Memory B cell (primary cell): ENCODE data around the gene MTFR1L.

Experiments
- ATAC-seq: fragments of 150-1000 bp; cut with Tn5 transposase; 2 replicates; pipeline ENCODE4 v1.10.0; 2021; ENCODE audit warnings: low read depth, mild to moderate bottlenecking, moderate library complexity
- DNase-seq, 2 donors: peaks; one replicate each; pipeline ENCODE4 v3.0.0; 2022; ENCODE audit warnings: low spot score in 2 of 2
- H3K27ac Mint-ChIP-seq: one replicate; pipeline ENCODE4 v1.8.0; 2022; ENCODE audit warnings: mild to moderate bottlenecking, moderate library complexity, mixed read lengths
- H3K27me3 Mint-ChIP-seq: one replicate; pipeline ENCODE4 v1.8.0; 2022; ENCODE audit warnings: mixed read lengths
- H3K36me3 Mint-ChIP-seq: one replicate; pipeline ENCODE4 v1.8.0; 2022; ENCODE audit warnings: mild to moderate bottlenecking, mixed read lengths
- H3K4me1 Mint-ChIP-seq: one replicate; pipeline ENCODE4 v1.8.0; 2022; ENCODE audit warnings: mixed read lengths
- H3K4me3 Mint-ChIP-seq: one replicate; pipeline ENCODE4 v1.8.0; 2022; ENCODE audit warnings: mild to moderate bottlenecking, moderate library complexity, mixed read lengths
- H3K9me3 Mint-ChIP-seq: one replicate; pipeline ENCODE4 v1.8.0; 2022; ENCODE audit warnings: mixed read lengths

Gene MTFR1L

DNA sequence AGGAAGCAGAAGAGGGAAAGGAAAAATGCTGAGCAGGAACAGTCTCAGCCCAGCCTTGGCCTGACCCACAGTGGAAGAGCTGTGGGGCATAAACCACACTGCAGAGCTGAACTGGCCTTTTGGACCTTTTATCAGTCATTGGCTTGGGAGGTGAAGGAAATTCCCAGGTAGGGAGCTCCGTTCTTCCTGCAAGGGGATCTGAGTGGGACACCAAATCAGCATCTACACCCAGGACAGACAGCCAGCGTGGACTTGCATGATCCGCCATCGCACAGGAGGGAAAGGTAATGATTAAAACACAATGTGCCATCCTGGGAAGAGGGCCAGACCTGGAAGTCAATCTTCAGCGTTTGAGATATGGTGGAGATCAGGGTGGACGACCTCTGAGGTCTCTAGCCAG is 1.2 kb upstream of the MTFR1L start:
- H3K27me3 Mint-ChIP-seq = no peaks in the 10 kb centered on the region
- no peak for ATAC-seq
- H3K36me3 Mint-ChIP-seq = no peaks in the 10 kb centered on the region
- no peak overlapping the region for H3K27ac Mint-ChIP-seq
- H3K4me3 Mint-ChIP-seq = peak overlapping the region; percentile 94
- DNase-seq = no peak
- peaks cover 27% of the 10 kb centered on the region for H3K4me1 Mint-ChIP-seq
- H3K9me3 Mint-ChIP-seq = no peaks in the 10 kb centered on the region

DNA sequence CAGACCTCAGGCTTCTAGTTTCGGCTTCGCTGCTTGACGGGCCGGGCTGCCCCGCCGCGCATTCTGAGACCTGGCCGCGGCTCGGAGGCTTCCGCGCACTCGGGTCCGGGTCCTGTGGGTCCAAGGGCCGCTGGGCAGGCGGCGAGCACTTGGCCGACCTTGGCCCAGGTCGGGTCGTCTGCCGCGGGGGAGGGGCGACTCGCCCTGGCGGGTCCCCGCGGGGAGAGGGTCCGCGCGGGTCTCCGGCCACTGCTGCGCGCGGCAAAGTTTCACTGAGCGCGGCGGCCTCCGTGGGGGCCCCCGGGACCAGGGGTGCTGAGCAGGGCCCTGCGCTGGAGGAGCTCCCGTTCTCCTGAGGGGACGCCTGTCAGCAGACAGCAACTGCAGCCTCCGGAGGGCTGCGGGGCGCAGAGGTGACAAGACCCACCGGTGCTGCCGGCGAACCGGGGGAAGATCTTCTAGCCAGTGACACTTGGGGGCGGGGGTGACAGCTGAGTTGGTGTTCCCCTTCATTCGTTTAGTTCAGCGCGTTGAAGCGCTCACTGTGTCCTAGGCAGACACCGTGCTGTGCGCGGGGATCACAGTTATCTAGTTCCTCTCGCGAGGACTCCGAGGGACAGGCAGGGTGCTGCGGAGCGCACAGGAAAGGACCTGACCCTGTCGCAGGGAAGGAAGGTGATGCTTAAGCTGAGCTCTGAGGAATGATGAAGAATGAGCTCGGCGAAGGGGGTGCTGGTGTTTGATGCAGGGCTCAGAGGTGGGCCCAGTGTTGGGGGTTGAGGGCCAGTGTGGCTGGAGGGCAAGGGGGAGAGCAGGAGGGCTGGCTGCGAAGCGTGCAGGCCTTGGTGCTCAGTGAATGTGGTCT is 725 bp downstream of the MTFR1L start:
- H3K4me3 Mint-ChIP-seq = peak overlapping the region; percentile 94
- H3K27me3 Mint-ChIP-seq = no peaks in the 10 kb centered on the region
- no peaks in the 10 kb centered on the region for H3K36me3 Mint-ChIP-seq
- ATAC-seq (peak; percentile 70), DNase-seq (peak; percentile 62 to 67)
- H3K9me3 Mint-ChIP-seq = no peaks in the 10 kb centered on the region
- peaks cover 27% of the 10 kb centered on the region for H3K4me1 Mint-ChIP-seq
- peak overlapping the region; percentile 93 for H3K27ac Mint-ChIP-seq

DNA sequence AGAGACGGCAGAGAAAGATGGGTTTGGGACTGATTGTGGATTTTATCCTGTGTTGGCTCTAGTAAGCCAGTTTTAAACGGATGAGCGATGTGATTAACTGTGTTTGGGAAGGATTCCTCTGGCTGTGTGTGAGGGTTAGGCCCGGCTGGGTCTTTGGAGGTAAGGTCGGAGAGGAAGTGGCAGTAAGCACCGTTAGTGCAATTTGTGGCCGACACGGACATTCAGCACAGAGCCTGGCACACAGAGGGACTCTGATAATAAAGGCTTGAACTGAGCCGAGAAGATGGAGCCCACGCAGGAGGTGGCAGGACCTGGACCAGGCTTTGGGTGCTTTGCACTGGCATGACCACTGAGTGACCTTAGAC is 1.3 kb downstream of the MTFR1L start:
- Mint-ChIP-seq H3K36me3 (peaks cover 1% of the 10 kb centered on the region), H3K27ac (peak overlapping the region; percentile 93), H3K4me3 (peak overlapping the region; percentile 94), H3K9me3 (no peaks in the 10 kb centered on the region), H3K27me3 (no peaks in the 10 kb centered on the region), H3K4me1 (peaks cover 27% of the 10 kb centered on the region)
- DNase-seq = no peak
- no peak for ATAC-seq

DNA sequence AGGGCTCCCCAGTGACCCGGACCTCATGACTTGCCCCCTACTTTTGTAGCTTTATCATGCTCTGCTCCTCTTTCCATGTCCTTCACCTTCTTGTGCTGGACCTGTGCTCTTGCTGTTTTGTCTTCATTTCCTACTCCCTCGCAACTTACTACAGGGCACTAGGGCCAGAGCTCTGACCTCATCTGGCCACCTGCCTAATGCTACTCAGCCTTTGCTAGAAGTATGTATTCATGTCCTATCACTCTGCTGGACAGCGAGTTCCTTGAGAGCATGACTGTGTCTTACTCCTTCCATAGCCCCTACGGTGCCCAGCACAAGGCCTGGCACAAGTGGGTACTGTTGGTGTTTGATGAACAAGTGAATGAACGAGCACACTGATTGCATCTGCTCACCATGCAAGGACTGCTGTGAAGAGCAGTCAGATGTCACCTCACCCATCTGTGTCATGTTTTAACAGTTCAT is 1.9 kb downstream of the MTFR1L start:
- H3K4me1 Mint-ChIP-seq = peaks cover 27% of the 10 kb centered on the region
- H3K27me3 Mint-ChIP-seq = no peaks in the 10 kb centered on the region
- DNase-seq = no peak
- peak overlapping the region; percentile 93 for H3K27ac Mint-ChIP-seq
- peaks cover 7% of the 10 kb centered on the region for H3K36me3 Mint-ChIP-seq
- no peaks in the 10 kb centered on the region for H3K9me3 Mint-ChIP-seq
- H3K4me3 Mint-ChIP-seq = peak overlapping the region; percentile 94
- no peak for ATAC-seq

DNA sequence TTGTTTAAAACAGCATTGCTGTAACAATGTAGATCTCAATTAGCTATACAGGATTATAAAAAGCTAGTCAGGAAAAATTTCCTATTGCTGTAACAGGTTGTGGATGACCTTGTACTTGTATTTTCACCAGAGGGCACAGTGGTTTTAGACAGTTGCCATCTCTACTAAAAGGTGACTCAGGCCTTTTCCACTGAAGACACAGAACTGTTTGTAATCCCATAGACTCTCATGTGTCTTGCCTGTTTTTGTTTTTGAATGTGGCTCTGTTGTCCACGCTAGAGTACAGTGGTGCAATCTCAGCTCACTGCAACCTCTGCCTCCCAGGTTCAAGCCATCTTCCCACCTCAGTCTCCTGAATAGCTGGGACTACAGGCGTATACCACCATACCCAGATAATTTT is 5.9 kb downstream of the MTFR1L start:
- H3K4me1 Mint-ChIP-seq = peaks cover 16% of the 10 kb centered on the region
- H3K4me3 Mint-ChIP-seq = no peak overlapping the region
- ATAC-seq (no peak), DNase-seq (no peak)
- H3K27me3 Mint-ChIP-seq = no peaks in the 10 kb centered on the region
- no peaks in the 10 kb centered on the region for H3K9me3 Mint-ChIP-seq
- H3K27ac Mint-ChIP-seq = no peak overlapping the region
- H3K36me3 Mint-ChIP-seq = peaks cover 20% of the 10 kb centered on the region

DNA sequence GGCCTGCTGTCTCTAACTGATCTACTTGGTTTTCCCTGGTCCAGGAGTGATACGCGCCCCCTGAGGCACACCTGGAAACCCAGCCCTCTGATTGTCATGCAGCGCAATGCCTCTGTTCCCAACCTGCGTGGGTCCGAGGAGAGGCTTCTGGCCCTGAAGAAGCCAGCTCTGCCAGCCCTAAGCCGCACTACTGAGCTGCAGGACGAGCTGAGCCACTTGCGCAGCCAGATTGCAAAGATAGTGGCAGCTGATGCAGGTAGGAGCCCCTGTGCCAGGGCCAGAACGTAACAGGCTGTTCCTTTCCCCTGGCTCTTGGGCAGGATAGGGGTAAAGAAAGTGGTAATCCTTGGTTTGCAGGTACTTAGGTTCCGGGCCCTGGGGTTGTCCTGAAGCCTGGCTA is 6.8 kb downstream of the MTFR1L start:
- H3K4me3 Mint-ChIP-seq = no peak overlapping the region
- H3K36me3 Mint-ChIP-seq = peaks cover 24% of the 10 kb centered on the region
- H3K27ac Mint-ChIP-seq = no peak overlapping the region
- peaks cover 6% of the 10 kb centered on the region for H3K4me1 Mint-ChIP-seq
- no peaks in the 10 kb centered on the region for H3K9me3 Mint-ChIP-seq
- H3K27me3 Mint-ChIP-seq = no peaks in the 10 kb centered on the region
- ATAC-seq (no peak), DNase-seq (no peak)

DNA sequence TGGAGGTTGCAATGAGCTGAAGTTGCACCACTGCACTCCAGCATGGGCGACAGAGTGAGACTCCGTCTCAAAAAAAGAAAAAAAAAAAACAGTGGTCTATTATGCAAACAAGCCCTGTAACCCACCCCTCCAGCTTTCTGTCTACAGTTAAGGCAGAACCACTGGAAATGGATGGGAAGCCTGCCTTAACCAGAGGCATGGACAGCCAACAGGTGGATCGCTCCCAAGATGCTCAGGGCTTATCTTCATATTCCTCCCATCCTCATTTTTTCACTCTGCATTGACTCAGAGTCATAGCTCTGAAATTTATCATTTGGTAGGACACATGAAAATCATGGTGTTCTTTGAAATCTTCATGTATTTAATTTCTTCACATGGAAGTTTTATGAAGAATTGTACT is 8.7 kb downstream of the MTFR1L start:
- no peaks in the 10 kb centered on the region for H3K4me1 Mint-ChIP-seq
- peaks cover 24% of the 10 kb centered on the region for H3K36me3 Mint-ChIP-seq
- no peak overlapping the region for H3K4me3 Mint-ChIP-seq
- no peaks in the 10 kb centered on the region for H3K9me3 Mint-ChIP-seq
- DNase-seq = no peak
- H3K27me3 Mint-ChIP-seq = no peaks in the 10 kb centered on the region
- no peak for ATAC-seq
- H3K27ac Mint-ChIP-seq = no peak overlapping the region

DNA sequence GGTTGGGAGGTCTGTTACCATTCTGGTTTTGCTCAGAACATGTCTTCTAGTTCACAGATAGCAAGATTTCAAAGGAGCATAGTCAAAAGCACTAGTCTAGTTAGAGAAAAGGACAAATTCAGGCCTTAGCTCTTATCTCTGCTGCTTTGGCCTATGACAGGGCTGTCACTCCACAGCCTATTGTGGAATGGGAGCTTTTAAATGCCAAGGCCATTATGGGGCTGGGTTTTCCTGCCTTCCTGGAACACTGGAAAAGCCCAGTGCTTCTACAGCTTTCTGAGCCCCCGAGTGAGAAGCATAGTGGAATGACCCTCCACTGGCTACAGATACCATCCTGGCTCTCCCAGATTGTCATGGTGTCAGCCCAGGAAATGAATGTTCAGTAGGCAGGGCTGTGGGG is 9.3 kb downstream of the MTFR1L start:
- Mint-ChIP-seq H3K4me1 (no peaks in the 10 kb centered on the region), H3K27ac (no peak overlapping the region), H3K4me3 (no peak overlapping the region), H3K27me3 (no peaks in the 10 kb centered on the region), H3K9me3 (no peaks in the 10 kb centered on the region), H3K36me3 (peaks cover 24% of the 10 kb centered on the region)
- DNase-seq (no peak), ATAC-seq (no peak)

DNA sequence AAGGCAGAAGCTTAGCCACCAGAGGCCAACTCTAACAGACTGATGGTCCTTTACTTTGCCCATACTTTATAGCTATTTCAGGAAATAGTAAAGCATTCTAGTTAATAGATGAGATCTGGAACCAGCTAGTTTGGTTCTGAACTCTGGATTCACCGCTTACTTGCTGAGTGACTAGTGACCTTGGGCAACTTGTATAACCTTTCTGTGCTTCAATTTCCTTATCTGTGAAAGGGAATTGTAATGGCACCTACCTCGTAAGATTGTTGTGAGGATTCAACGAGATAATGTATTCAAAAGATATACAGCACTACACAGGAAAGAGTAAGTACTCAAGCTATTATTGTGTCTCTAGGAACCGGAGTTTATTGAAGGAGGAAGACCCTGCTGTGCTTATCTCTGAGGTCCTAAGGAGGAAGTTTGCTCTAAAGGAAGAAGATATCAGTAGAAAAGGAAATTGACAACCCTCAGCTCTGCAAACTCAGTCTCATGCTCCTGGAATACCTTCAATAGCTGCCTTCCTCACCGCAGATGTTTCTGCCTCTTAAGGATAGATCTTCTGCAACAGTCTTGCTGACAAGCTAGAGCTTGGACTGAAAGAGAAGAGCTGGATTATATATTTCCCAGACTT is 11.9 kb downstream of the MTFR1L start:
- ATAC-seq = no peak
- H3K4me3 Mint-ChIP-seq = no peak overlapping the region
- no peaks in the 10 kb centered on the region for H3K4me1 Mint-ChIP-seq
- H3K36me3 Mint-ChIP-seq = peaks cover 20% of the 10 kb centered on the region
- H3K9me3 Mint-ChIP-seq = no peaks in the 10 kb centered on the region
- H3K27ac Mint-ChIP-seq = no peak overlapping the region
- no peak for DNase-seq
- H3K27me3 Mint-ChIP-seq = no peaks in the 10 kb centered on the region

DNA sequence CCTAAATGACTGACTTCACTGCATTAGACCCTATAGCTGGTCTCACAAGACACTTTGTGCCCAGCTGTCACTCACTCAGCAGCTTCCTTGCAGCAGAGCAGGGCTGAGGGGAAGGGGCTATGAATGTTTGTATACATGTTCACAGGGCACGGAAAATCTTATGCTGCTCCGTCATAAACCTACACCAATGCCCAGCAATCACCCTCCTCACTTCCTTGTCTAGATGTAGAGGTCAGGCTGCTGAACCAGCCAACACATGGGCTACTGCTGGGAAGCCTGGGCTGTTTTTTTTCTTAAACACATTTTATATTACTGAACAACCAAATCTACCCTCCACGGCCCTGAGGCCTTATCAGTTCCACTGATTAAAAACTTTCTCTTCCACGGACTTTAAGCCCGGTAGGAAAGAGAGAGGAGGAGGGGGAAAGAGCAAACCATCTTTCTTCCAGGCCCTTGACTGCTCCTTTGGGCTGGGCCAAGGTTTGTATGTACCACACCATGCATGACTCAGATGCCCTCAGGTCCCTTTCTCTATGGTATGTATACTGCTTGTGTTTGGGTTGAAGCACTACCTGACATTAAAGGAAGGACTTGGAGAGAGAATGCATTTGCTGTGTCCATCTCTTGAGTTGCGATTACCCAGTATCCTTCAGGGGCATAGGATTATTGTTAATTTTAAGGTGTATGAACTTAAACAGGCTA is 12.7 kb downstream of the MTFR1L start:
- Mint-ChIP-seq H3K9me3 (no peaks in the 10 kb centered on the region), H3K27me3 (no peaks in the 10 kb centered on the region), H3K4me3 (no peak overlapping the region), H3K4me1 (no peaks in the 10 kb centered on the region), H3K27ac (no peak overlapping the region), H3K36me3 (peaks cover 20% of the 10 kb centered on the region)
- DNase-seq (no peak), ATAC-seq (no peak)

DNA sequence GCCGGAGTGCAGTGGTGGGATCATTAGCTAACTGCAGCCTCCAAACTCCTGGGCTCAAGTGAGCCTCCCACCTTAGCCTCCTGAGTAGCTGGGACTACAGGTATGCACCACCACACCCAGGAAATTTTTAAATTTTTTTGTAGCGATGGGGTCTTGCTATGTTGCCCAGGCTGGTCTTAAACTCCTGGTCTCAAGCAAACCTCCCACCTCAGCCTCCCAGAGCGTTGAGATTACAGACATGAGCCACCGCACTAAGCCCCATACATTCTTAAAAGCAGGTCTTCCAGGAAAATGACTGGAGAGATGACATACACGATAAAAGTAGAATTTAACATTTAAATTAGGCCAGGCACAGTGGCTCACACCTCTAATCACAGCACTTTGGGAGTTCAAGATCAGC is 13.4 kb downstream of the MTFR1L start:
- Mint-ChIP-seq H3K4me3 (no peak overlapping the region), H3K36me3 (peaks cover 17% of the 10 kb centered on the region), H3K4me1 (no peaks in the 10 kb centered on the region), H3K27ac (no peak overlapping the region), H3K27me3 (no peaks in the 10 kb centered on the region), H3K9me3 (no peaks in the 10 kb centered on the region)
- DNase-seq (no peak), ATAC-seq (no peak)

DNA sequence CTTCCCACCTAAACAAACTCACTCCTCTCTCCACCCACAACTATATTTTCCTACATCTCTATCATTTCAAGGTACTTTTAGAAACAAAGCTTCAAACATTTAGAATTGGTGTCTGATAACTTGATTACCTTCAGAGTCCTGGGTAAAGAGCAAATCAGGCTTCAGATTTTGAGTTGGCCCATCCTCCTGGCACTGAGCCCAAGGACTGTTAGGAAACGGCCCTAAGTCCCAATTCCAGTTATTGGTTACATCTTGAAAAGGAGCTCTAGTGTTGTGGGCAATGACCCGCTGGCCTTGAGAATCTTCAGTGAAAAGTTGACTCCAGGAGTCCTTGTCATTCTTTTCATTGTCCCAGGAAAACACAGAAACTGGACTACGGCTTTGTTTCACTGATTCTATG is 15.1 kb downstream of the MTFR1L start:
- no peaks in the 10 kb centered on the region for H3K4me1 Mint-ChIP-seq
- H3K36me3 Mint-ChIP-seq = peaks cover 10% of the 10 kb centered on the region
- peaks cover 1% of the 10 kb centered on the region for H3K9me3 Mint-ChIP-seq
- no peaks in the 10 kb centered on the region for H3K27me3 Mint-ChIP-seq
- no peak for ATAC-seq
- no peak for DNase-seq
- H3K4me3 Mint-ChIP-seq = no peak overlapping the region
- no peak overlapping the region for H3K27ac Mint-ChIP-seq

DNA sequence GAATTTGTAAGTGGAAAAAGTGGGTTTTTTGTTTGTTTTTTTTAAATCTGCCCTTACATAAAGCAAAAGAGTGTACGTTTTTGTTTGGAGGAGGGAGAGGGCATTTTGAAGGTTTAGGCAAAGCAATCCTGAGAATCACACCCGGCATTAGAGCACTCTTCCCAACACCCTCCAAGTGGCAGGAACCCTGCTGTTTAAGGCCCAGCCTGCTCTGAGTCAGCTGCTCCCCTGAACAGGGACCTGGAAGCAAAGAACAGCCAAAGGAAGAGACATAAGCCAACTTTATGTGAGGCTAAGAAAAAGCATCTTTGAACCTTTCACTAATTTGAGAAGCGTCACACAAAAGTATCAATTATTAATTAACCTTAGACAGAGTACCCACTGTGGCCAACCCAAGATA is 16.9 kb downstream of the MTFR1L start:
- H3K4me1 Mint-ChIP-seq = no peaks in the 10 kb centered on the region
- peaks cover 3% of the 10 kb centered on the region for H3K36me3 Mint-ChIP-seq
- H3K9me3 Mint-ChIP-seq = peaks cover 4% of the 10 kb centered on the region
- DNase-seq = no peak
- no peak for ATAC-seq
- H3K27ac Mint-ChIP-seq = no peak overlapping the region
- H3K4me3 Mint-ChIP-seq = no peak overlapping the region
- no peaks in the 10 kb centered on the region for H3K27me3 Mint-ChIP-seq

DNA sequence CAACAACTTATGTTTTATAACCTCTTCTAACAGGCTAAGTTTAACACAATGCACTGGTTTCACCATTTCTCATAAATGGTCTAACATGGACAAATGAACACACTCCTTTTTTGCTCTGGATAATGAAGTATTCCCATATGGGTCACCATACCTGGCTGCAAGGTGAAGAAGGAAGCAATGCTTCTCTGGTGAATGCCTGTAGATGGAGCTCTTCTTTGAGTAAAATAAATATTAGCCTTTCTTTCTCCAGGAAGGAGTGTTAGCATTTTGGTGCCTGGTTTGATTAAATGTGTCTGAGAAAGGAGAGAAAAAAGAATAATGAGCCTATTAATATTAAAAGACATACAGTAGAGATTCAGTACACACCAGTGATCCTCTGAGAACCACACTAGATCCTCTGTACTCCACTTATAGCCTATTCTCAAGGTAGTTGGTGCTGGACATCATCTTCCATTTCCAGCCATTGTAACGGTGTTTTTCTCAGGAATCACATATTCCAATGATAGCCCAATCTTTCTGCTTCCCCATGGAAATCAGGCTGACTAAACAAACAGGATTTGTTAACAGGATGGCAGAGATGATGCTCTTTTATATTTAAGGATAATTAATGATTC is 17.6 kb downstream of the MTFR1L start:
- H3K4me1 Mint-ChIP-seq = no peaks in the 10 kb centered on the region
- H3K36me3 Mint-ChIP-seq = peaks cover 3% of the 10 kb centered on the region
- no peaks in the 10 kb centered on the region for H3K27me3 Mint-ChIP-seq
- no peak for ATAC-seq
- no peak overlapping the region for H3K4me3 Mint-ChIP-seq
- H3K9me3 Mint-ChIP-seq = peaks cover 4% of the 10 kb centered on the region
- DNase-seq = no peak
- no peak overlapping the region for H3K27ac Mint-ChIP-seq
